ENCODE measurements around the gene IQSEC1. TPM values are rescaled to one million over a fixed set of nuclear protein-coding genes. Genes with fewer than 3 reads are reported as not detected.

The IQSEC1 gene
- total RNA-seq, 1 donor, result 22.1 TPM

DNA sequence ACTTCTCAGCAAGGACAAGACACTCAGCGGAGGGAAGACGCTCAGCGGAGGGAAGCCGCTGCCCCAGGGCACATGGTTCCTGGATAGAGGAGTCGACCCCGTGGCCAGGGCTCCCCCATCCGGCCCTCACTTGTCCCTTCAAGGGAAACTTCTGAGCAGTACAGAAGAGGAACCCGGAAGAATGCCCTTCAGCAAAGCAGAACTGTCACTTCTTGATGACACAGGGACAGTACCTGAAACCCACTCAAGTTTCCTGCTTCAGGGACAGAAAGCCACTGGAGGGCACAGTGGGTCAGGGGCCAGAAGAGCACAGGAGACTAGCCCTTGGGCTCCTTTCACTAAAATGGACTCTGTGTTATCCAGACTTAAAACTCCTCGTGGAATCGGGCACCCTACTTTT lies 134.1 kb downstream of the IQSEC1 start:
- peak overlapping the region; percentile 70 for H3K27ac ChIP-seq (ENCODE audit: low read depth, low read length)

DNA sequence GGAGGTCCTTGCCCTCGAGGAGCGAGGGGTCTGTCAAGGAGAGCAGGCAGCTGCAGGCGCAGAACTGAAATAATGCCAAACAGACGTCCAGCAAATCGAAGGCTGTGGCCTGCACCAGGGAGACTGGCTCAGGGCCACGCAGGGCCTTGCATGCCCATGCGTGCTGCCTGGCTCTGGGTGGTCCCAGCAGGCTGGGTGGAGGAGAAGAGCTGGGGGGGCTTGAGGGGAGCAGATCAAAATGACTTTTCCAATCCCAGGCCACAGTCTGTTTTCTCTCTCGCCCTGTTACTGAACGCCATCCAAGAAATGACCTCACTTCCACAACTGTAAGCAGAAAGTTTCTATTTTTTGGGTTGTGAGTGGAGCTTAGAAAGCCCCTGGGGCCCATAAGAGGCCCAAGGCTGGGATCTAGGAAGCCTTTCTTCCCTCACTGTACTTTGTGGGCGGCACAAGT lies 134.9 kb downstream of the IQSEC1 start:
- H3K27ac ChIP-seq (ENCODE audit: low read depth, low read length), result peak overlapping the region; percentile 70
- no peak for TF ChIP-seq CTCF (IDR thresholded peaks at IDR 0.05; ENCODE audit: extremely low read depth, low read depth, low read length)

More for the DNA sequence above, 134.1 kb downstream of the IQSEC1 start:
- Histone ChIP-seq H3K27me3 (ENCODE audit: insufficient read depth, low read length) (no peaks in the 10 kb centered on the region), H3K36me3 (ENCODE audit: insufficient read depth, low read length) (peaks cover 12% of the 10 kb centered on the region), H3K9me3 (ENCODE audit: low read depth, low read length) (no peaks in the 10 kb centered on the region), H3K4me1 (ENCODE audit: insufficient read depth, low read length) (peaks cover 23% of the 10 kb centered on the region), H2AFZ (ENCODE audit: low read length) (no peak overlapping the region), H3K4me2 (ENCODE audit: insufficient read depth, low read length) (no peak overlapping the region), H3K79me2 (ENCODE audit: insufficient read depth, low read length) (peaks cover 17% of the 10 kb centered on the region), H4K20me1 (ENCODE audit: insufficient read depth, low read length) (peaks cover 45% of the 10 kb centered on the region), H3K4me3 (ENCODE audit: insufficient read depth, low read length) (no peak overlapping the region)
- DNase-seq (ENCODE audit: insufficient read length, low spot score, missing footprints), result no peak
- TF ChIP-seq CTCF (IDR thresholded peaks at IDR 0.05; ENCODE audit: extremely low read depth, low read depth, low read length), result no peak

GRCh38 chr3:12935861-12936830 lies 137.1 kb downstream of the IQSEC1 start:
- no peak overlapping the region for H3K4me2 ChIP-seq (ENCODE audit: insufficient read depth, low read length)

More for the DNA sequence above, 134.9 kb downstream of the IQSEC1 start:
- Histone ChIP-seq H3K27me3 (ENCODE audit: insufficient read depth, low read length) (no peaks in the 10 kb centered on the region), H3K4me1 (ENCODE audit: insufficient read depth, low read length) (peaks cover 28% of the 10 kb centered on the region), H3K4me3 (ENCODE audit: insufficient read depth, low read length) (no peak overlapping the region), H3K9me3 (ENCODE audit: low read depth, low read length) (no peaks in the 10 kb centered on the region), H4K20me1 (ENCODE audit: insufficient read depth, low read length) (peaks cover 46% of the 10 kb centered on the region), H3K79me2 (ENCODE audit: insufficient read depth, low read length) (peaks cover 22% of the 10 kb centered on the region), H2AFZ (ENCODE audit: low read length) (no peak overlapping the region), H3K4me2 (ENCODE audit: insufficient read depth, low read length) (peak overlapping the region; percentile 39), H3K36me3 (ENCODE audit: insufficient read depth, low read length) (peaks cover 17% of the 10 kb centered on the region)
- peak; percentile 99 for DNase-seq (ENCODE audit: insufficient read length, low spot score, missing footprints)

More at GRCh38 chr3:12935861-12936830, 137.1 kb downstream of the IQSEC1 start:
- Histone ChIP-seq H3K36me3 (ENCODE audit: insufficient read depth, low read length) (peaks cover 17% of the 10 kb centered on the region), H3K4me1 (ENCODE audit: insufficient read depth, low read length) (peaks cover 28% of the 10 kb centered on the region), H3K27me3 (ENCODE audit: insufficient read depth, low read length) (no peaks in the 10 kb centered on the region), H3K9me3 (ENCODE audit: low read depth, low read length) (no peaks in the 10 kb centered on the region), H2AFZ (ENCODE audit: low read length) (no peak overlapping the region), H3K4me3 (ENCODE audit: insufficient read depth, low read length) (no peak overlapping the region), H4K20me1 (ENCODE audit: insufficient read depth, low read length) (peaks cover 64% of the 10 kb centered on the region), H3K27ac (ENCODE audit: low read depth, low read length) (no peak overlapping the region), H3K79me2 (ENCODE audit: insufficient read depth, low read length) (peaks cover 31% of the 10 kb centered on the region)
- no peak for DNase-seq (ENCODE audit: insufficient read length, low spot score, missing footprints)
- TF ChIP-seq CTCF (IDR thresholded peaks at IDR 0.05; ENCODE audit: extremely low read depth, low read depth, low read length), result no peak
